Fibroblast of the conjunctiva (primary cell): ENCODE results near the gene AUTS2.

Source experiments
- DNase-seq: peaks from one replicate; pipeline ENCODE4 v3.0.0-alpha.2; 2010; ENCODE audit warnings: low read depth

Gene AUTS2

DNA sequence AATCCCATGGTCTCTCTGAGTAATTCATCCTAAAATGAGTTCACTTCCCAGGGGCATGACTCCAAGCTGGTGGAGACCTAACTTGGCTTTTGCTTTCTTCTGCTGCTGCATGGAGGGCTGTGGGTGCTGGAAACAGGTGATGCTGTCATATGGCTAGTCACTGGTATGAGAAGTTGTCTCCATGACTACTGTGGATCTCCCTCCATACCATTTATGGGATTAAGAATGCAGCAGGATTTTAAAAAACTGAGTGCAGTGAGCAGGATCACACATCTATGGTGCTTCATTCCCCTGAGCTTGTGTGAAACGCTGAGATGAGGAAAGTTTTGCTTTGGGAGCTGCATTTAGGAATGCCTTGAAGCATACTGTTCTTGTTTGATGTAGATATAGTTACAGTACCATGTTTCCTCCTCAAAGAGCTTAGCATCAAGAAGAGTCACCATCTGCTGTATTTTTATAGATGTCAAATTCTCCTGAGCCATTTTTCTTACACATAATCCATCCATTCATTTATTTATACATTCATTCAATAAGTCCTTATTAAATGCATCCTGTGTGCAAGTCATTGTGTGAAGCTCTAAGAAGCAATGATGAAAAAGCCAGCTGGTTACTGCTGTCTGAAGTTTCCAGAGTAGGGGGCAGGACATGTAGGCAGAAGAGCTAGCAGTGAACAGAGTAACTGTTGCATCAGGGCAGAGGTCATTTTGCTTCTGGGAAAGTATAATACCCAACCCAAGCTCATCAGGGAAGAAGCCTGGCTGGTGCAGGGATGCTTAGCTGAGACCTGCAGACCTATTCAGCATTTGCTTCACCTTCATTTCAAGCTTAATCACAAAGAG, 534.8 kb downstream of the AUTS2 start:
- DNase-seq: no peak

DNA sequence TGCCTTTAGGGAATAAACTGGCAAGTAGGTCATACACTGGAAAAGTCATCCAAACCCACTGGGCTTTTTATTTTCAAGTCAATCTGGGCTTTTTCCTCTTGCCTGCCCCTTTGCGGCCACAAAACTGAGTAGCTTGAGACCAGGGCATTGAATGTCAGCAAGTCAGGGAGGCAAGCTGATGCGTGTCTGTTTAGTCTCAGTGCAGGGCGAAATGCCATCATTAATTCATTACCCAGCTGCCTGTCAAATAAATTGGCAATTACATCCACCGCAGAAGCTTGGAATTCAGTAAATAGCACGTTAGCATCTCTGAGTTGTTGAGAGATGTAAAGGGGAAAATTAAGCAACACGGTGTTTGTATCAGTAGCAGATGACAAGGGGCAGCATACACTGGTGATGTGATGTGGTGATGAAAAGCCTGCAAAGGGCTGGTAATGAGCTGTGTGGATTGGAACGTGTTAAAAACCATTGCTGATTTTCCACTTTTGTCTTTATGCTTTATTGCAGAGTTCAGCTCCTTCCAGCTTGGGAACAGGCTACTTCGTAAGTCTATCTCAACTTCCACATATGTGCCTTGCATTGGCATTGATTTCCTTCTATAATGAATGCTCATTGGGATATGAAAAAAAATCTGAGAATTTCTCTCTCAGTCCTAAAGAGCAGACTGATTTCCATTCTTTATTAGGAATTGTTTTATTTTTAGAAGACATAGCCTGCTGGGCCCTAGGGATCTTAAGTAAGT, 535.9 kb downstream of the AUTS2 start:
- no peak for DNase-seq

DNA sequence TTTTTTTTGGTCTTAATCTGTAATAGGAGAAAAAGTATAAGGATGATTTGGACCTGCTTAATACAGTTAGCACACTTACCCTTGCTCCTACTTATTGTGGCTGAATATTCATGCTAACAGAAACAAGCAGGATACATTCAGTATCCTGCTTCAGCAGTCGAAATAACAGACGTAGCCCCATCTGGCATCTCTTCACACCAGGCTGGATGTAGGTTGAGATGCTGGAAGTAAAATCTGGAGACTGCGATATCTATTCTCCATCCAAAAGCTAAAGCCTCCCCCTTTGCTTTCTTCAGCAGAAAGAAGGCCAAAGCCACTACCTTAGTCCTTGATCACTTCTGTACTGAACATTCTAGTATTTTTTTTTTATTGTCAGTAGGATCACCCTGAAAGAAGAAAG, 537.4 kb downstream of the AUTS2 start:
- DNase-seq: no peak

GRCh38 chr7:70137126-70137525, 538.9 kb downstream of the AUTS2 start:
- no peak for DNase-seq

- no peak for DNase-seq
Measured at GRCh38 chr7:70142247-70142932, 544.1 kb downstream of the AUTS2 start.

GRCh38 chr7:70143075-70144044, 545.1 kb downstream of the AUTS2 start:
- DNase-seq: peak; percentile 14

DNA sequence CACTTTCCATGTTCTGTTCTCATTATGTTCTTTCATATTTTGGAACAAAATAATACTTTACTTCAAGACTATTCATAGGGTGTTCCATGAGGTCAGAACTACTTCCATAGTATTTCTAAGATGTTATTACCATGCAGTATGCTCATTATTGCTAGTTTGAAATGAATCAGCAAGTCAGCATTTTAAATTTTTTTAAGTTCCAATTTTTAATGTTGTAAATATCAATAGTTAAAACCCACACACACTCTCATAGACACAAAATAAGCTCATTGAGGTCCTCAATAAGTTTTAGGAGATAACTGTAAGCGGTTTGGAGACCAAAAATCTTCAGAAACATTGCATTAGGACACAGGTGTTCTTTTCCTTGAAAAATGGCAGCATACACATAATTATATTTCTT, 550.7 kb downstream of the AUTS2 start:
- DNase-seq: no peak

DNA sequence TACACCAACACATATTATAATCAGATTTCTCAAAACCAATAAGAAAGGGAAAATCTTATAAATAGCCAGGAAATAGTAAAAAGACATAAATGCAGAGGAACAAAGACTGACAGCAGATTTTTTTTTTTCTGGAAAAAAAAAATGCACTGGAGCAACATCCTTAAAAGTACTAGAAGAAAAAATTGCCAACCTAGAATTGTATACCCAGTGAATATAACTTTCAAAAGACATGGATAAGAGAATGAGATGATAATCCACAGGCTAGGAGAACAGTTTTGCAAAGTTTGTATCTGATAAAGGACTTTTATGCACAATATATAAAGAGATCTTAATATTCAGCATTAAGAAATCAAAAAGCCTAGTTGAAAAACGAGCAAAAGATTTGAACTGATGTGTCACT, 554.0 kb downstream of the AUTS2 start:
- no peak for DNase-seq

DNA sequence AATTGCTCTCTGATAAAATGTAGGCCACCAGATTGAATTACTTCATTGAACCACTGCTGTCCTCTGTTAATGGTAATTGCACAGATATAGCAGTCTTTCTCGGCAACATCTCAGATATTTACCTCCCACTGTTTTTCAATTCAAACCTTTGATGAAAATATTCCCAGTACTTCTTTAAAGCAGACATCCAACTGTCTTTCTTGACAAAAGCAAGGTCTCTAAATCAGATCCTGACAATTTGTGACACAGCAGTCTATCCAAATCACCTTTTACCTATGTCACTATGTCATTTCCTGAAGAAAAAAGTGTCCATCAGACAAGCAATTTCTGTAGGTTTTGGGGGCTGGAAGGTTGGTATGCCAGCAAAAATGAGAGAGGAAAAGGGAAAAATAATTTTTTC, 555.7 kb downstream of the AUTS2 start:
- DNase-seq: no peak

DNA sequence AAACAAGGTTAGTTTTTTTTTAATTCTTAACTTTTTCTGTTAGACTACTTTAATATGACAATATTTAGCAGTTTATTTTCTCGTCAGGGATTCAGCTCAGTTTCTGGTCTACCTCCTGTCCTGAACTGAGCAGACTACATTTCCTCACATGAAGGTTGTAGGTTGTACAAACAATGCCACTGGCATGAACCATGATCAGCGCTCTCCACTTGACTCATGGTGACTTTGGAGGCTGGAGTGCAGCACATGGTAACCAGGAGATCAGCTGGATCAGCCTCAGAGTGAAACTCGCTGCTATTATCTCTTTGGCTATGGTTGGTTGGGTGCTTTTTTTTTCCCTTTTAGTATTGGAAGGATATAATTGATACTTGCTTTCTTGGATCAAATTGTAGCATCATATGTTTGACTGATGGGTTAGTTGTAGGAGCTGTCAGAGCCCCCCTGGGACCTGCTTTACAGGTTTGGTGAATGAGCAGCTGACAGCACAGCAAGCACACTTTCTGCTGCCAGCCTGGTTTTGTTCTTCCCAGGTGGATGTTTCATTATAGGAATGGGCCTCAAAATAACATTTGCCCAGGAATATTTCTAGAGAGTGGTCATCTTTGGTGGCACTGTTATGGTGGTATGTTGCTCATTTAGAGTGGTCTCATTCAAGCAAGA, 556.4 kb downstream of the AUTS2 start:
- DNase-seq: no peak

DNA sequence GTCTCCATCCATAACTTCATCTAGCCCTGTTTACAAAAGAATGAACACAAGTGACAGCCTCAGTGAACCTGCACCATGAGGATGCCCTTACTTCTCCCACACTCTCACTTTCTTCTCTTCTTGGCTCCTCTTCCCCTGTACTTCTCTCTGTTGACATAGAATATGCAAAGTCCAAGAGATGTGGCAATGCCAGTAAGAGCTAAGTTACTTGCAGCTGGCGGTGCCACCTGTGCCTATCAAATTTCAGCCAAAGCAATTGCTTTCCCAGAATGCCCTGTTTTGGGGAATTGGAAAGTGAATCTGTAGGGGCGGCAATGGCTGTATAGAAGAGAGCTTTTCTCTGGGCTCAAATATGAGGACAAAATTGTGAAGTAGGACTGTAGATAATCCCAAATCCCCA, 557.8 kb downstream of the AUTS2 start:
- DNase-seq: no peak

GRCh38 chr7:70159121-70159520, 560.8 kb downstream of the AUTS2 start:
- no peak for DNase-seq

DNA sequence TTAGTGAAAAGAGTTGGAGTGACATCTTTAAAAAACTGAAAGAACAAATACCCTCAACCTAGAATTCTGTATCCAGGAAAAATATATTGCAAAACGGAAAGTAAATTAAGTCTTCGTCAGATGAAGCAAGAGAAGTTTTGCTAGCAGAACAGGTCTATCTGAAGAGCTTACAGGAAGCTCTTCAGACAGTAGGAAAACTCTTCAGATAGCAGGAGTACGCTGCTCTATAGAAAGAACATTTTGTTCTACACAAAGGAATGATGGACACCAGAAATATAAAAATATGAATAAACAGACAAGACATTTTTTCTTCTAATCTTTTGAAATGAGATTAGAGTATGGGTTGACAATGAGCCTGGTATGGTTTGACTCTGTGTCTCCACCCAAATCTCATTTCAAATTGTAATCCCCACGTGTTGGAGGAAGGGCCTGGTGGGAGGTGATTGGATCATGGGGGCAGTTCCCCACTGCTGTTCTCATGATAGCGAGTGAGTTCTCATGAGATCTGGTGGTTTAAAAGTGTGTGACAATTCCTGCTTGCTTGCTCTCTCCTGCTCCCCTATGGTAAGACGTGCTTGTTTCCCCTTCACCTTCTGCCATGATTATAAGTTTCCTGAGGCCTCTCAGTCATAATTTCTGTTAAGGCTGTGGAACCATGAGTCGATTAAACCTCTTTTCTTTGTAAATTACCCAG, 567.3 kb downstream of the AUTS2 start:
- DNase-seq: no peak

DNA sequence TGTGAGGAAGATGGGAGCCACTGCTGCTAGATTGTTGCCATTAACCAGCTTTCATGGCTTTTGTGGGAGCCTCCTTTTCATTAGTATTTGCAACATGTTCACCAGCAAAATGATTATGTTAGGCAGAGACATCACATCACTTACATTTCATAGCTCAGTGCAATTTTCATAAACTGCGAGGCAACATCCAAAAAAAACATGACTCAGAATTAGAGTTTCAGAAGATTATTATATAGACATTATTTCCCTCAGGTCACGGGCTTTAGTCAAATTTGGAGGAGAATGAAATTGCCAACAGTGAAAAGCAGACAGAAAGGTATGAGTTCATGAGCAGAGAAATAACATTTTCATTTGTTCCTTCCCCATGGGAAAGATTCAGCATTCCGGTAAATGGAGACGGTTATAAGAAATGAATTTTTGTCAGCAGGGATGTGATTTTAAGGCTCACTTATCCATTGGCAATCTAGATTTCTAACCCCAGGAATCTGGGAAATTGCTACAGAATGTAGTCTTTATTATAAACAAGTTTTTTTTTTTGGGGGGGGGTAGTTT, 573.2 kb downstream of the AUTS2 start:
- no peak for DNase-seq

DNA sequence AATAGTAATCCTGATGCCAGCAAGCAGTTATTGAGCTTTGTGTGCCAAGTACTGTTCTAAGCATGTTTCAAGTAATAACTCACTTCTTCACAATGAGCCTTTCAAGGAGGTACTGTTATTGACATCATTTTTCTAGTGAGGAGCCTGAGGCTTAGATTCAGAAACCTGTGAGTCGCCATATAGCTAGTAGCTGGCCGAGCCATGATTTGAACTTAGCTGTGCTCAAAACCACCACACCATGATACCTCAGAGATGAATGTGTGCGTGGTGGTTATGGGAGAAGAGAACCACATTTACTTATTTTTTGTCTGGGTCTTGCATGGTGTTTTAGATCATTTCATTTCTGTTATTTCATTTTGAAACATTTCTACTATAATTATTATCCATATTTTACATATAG, 578.9 kb downstream of the AUTS2 start:
- no peak for DNase-seq

DNA sequence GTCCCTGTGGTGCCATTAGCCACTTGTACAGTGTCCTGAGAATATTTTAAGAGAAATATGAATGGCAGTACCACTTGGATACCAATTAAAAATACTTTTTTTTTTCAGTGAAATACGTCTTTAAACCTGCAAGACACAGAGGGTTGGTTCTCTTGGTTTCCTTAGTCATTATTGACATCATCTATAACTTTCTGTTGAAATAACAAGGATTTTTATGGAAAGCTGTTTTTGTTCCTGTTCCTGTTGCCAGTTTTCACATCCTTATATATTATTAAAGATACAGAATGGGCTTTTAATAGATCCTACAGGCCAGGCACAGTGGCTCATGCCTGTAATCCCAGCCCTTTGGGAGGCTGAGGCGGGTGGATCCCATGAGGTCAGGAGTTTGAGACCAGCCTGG, 579.9 kb downstream of the AUTS2 start:
- no peak for DNase-seq

- no peak for DNase-seq
Measured at GRCh38 chr7:70178787-70179186, 580.5 kb downstream of the AUTS2 start.

- DNase-seq: no peak
Measured at GRCh38 chr7:70182521-70182920, 584.2 kb downstream of the AUTS2 start.

- no peak for DNase-seq
Measured at GRCh38 chr7:70183278-70183677, 585.0 kb downstream of the AUTS2 start.
